ENCODE data around the gene DSCAM. TPM values are rescaled to one million over a fixed set of nuclear protein-coding genes. Genes with fewer than 3 reads are reported as not detected.

The DSCAM gene
- total RNA-seq, 4 donors from 2014 or later, result 0.04 to 0.06 TPM; not detected in 2

GRCh38 chr21:40662889-40663288 lies 184.1 kb downstream of the DSCAM start:
- 88 to 96% methylated on average over 2 of the region's 2 CpGs for WGBS, 2 donors
- no peak for TF ChIP-seq POLR2A (IDR thresholded peaks at IDR 0.05)
- no peak for TF ChIP-seq CTCF (IDR thresholded peaks at IDR 0.05)

GRCh38 chr21:40660461-40660860 lies 186.5 kb downstream of the DSCAM start:
- no peak for TF ChIP-seq POLR2A (IDR thresholded peaks at IDR 0.05)
- 61 to 67% methylated on average over 3 of the region's 3 CpGs for WGBS, 2 donors

More at GRCh38 chr21:40662889-40663288, 184.1 kb downstream of the DSCAM start:
- no peak overlapping the region for H3K27ac ChIP-seq
- no peak for DNase-seq
- no peaks in the 10 kb centered on the region for H3K27me3 ChIP-seq
- no peaks in the 10 kb centered on the region for H3K9me3 ChIP-seq
- no peak overlapping the region for H3K4me3 ChIP-seq
- H3K36me3 ChIP-seq, result no peaks in the 10 kb centered on the region
- intact Hi-C loops (cut with DNase I), result no loop called here
- H3K4me1 ChIP-seq, result no peaks in the 10 kb centered on the region

GRCh38 chr21:40658311-40658710 lies 188.6 kb downstream of the DSCAM start:
- TF ChIP-seq CTCF (IDR thresholded peaks at IDR 0.05) (no peak), POLR2A (IDR thresholded peaks at IDR 0.05) (no peak)
- H3K4me1 ChIP-seq, result no peaks in the 10 kb centered on the region
- DNase-seq, result no peak
- intact Hi-C loops (cut with DNase I), result no loop called here
- WGBS, 2 donors, result 59 to 63% methylated on average over 3 of the region's 3 CpGs
- H3K4me3 ChIP-seq, result no peak overlapping the region
- no peaks in the 10 kb centered on the region for H3K36me3 ChIP-seq
- H3K27me3 ChIP-seq, result no peaks in the 10 kb centered on the region
- no peak overlapping the region for H3K27ac ChIP-seq
- no peaks in the 10 kb centered on the region for H3K9me3 ChIP-seq

More at GRCh38 chr21:40660461-40660860, 186.5 kb downstream of the DSCAM start:
- Histone ChIP-seq H3K9me3 (no peaks in the 10 kb centered on the region), H3K27ac (no peak overlapping the region), H3K4me1 (no peaks in the 10 kb centered on the region), H3K27me3 (no peaks in the 10 kb centered on the region), H3K36me3 (no peaks in the 10 kb centered on the region), H3K4me3 (no peak overlapping the region)
- intact Hi-C loops (cut with DNase I), result no loop called here
- no peak for DNase-seq

GRCh38 chr21:40652436-40652835 lies 194.5 kb downstream of the DSCAM start:
- H3K27me3 ChIP-seq, result no peaks in the 10 kb centered on the region
- no peak overlapping the region for H3K27ac ChIP-seq
- intact Hi-C loops (cut with DNase I), result no loop called here
- H3K4me3 ChIP-seq, result no peak overlapping the region
- 29 to 40% methylated on average over 1 to 2 of the region's 2 CpGs for WGBS, 2 donors
- H3K4me1 ChIP-seq, result no peaks in the 10 kb centered on the region
- TF ChIP-seq POLR2A (IDR thresholded peaks at IDR 0.05) (no peak), CTCF (IDR thresholded peaks at IDR 0.05) (no peak)
- H3K9me3 ChIP-seq, result no peaks in the 10 kb centered on the region
- DNase-seq, result no peak
- H3K36me3 ChIP-seq, result no peaks in the 10 kb centered on the region

GRCh38 chr21:40647706-40648105 lies 199.3 kb downstream of the DSCAM start:
- no peak for TF ChIP-seq CTCF (IDR thresholded peaks at IDR 0.05)
- Histone ChIP-seq H3K27ac (no peak overlapping the region), H3K27me3 (no peaks in the 10 kb centered on the region), H3K4me1 (no peaks in the 10 kb centered on the region), H3K9me3 (peaks cover 0 to 5% (median 0%) of the 10 kb centered on the region in 3 donors), H3K4me3 (no peak overlapping the region), H3K36me3 (no peaks in the 10 kb centered on the region)
- DNase-seq, result no peak
- intact Hi-C loops (cut with DNase I), result no loop called here
- 14 to 67% methylated on average over 2 of the region's 2 CpGs for WGBS, 2 donors

GRCh38 chr21:40646651-40647050 lies 200.3 kb downstream of the DSCAM start:
- H3K36me3 ChIP-seq, result no peaks in the 10 kb centered on the region
- intact Hi-C loops (cut with DNase I), result no loop called here
- H3K27ac ChIP-seq, result no peak overlapping the region
- 55 to 59% methylated on average over 3 of the region's 3 CpGs for WGBS, 2 donors
- DNase-seq, result no peak
- TF ChIP-seq POLR2A (IDR thresholded peaks at IDR 0.05), result no peak
- no peak for TF ChIP-seq CTCF (IDR thresholded peaks at IDR 0.05)
- peaks cover 0 to 5% (median 0%) of the 10 kb centered on the region in 3 donors for H3K9me3 ChIP-seq
- H3K27me3 ChIP-seq, result no peaks in the 10 kb centered on the region
- H3K4me1 ChIP-seq, result no peaks in the 10 kb centered on the region
- no peak overlapping the region for H3K4me3 ChIP-seq
